ENCODE measurements around the gene ATAD2B.
A peak's percentile ranks its signal among the peaks of the same experiment; 100 is the strongest.
"Not testable (repeated sequence)": the region's sequence is repeated elsewhere in the genome, so short reads cannot be mapped to it uniquely, and the experiment has no call there.

The ATAD2B gene

DNA sequence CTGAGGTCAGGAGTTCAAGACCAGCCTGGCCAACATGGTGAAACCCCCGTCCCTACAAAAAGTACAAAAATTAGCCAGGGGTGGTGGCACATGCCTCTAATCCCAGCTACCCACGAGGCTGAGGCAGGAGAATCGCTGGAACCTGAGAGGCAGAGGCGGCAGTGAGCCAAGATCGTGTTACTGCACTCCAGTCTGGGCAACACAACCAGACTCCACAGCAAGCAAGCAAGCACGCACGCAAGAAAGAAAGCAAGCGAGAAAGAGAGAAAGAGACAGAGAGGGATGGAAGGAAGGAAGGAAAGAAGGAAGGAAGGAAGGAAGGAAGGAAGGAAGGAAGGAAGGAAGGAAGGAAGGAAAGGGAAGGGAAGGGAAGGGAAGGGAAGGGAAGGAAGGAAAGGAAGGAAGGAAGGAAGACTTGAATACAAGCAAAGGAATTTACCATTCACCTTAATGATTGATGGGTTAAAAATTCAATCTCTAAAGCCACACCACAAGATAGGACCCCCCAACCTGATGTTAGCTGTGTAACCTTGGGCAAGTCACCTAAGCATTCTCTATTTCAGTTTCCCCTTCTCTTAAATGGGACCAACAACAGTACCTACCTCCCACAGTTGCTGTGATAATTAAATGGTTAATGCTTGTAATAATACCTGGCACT, 181.7 kb downstream of the ATAD2B start:
- no peak for DNase-seq (ENCODE audit: low read depth)

DNA sequence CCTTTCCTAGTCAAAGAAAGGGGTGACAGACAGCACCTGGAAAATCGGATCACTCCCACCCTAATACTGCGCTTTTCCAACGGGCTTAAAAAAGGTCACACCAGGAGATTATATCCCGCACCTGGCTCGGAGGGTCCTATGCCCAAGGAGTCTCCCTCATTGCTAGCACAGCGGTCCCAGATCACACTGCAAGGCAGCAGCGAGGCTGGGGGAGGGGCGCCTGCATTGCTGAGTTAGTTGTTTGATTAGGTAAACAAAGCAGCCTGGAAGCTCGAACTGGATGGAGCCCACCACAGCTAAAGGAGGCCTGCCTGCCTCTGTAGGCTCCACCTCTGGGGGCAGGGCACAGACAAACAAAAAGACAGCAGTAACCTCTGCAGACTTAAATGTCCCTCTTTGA, 190.1 kb downstream of the ATAD2B start:
- not testable (repeated sequence) for DNase-seq (ENCODE audit: low read depth)

DNA sequence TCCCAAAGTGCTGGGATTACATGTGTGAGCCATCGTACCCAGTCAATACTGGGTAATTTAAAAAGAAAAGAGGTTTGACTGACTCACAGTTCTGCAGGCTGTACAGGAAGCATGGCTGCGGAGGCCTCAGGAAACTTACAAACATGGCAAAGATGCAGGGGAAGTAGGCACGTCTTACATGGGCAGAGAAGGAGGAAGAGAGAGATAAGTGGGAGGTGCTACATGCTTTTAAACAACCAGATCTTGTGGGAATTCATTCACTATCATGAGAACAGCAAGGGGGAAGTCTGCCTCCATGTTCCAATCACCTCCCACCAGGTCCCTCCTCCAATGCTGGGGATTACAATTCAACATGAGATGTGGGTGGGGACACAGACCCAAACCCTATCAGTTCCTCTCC, 192.5 kb downstream of the ATAD2B start:
- no peak for DNase-seq (ENCODE audit: low read depth)

DNA sequence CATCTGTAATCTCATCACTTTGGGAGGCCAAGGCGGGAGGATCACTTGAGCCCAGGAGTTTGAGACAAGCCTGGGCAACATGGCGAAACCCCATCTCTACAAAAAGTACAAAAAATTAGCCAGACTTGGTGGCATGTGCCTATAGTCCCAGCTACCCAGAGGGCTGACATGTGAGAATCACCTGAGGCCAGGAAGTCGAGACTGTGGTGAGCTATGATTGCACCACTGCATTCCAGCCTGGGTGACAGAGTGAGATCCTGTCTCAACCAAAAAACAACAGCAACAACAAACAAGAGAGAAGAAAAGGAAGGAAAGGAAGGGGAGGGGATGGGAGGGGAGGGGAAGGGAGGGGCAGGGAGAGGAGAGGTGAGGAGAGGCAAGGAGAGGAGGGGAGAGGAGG, 203.9 kb downstream of the ATAD2B start:
- not testable (repeated sequence) for DNase-seq (ENCODE audit: low read depth)

DNA sequence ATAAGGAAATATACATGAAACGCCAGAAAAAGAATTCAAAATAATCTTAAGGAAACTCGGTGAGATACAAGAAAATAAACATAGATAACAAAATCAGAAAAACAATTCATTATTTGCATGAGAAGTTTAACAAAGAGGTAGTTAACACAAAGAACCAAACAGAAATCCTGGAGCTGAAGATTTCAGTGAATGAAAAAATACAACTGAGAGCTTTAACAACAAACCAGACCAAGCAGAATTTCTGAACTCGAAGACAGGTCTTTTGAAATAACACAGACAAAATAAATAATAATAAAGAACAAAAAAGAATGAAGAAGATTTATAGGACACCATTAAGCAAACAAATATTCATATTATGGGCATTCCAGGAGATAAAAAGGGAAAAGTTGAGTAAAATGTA, 204.7 kb downstream of the ATAD2B start:
- DNase-seq (ENCODE audit: low read depth): no peak

DNA sequence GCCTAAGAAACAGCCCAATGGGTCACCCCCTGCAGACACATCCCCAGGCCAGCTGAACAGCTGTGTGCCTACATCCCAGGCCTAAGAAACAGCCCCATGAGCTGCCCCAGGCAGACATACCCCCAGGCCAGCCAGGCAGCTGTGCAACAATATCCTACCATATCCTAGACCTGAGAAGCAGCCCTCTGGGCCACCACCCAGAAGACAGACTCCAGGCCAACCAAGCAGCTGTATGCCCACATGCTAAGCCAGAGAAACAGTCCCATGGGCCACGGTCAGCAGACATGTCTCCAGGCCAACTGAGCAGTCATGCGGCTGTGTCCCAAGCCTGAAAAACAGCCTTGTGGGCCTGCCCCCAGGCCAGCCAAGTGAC, 205.5 kb downstream of the ATAD2B start:
- no peak for DNase-seq (ENCODE audit: low read depth)

DNA sequence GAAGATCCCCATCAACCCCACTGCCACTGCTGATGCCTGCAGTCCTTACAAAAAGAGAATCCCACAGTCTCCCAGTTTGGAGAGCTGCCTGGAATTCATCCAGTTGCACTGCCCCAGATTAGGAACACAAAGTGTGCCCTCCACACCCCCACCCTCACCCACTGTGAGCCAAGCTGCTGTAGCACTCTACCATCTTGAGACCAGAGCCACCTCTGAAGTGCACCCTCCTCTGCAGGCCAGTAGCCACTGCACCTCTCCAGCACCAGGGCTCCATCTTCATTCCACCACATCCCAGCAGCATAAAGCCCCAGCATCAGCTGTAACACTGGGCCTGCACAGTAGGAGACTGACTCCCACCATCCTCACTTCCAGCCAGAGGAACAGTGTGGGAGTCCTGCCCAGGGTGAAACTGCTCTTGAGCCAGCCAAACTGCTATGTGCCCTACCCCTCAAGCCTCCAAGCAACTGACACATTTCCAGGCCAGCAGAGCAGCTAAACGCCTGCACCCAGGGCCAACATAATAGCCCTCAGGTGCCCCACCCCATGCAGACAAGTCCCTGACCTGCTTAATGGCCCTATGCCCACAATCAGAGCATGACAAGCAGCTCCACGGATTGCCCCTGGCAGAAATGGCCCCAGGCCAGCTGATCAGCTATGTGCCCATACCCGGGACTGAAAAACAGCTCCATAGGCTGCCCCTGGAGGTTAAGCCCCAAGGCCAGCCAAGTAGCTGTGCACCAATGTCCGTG, 206.0 kb downstream of the ATAD2B start:
- no peak for DNase-seq (ENCODE audit: low read depth)

DNA sequence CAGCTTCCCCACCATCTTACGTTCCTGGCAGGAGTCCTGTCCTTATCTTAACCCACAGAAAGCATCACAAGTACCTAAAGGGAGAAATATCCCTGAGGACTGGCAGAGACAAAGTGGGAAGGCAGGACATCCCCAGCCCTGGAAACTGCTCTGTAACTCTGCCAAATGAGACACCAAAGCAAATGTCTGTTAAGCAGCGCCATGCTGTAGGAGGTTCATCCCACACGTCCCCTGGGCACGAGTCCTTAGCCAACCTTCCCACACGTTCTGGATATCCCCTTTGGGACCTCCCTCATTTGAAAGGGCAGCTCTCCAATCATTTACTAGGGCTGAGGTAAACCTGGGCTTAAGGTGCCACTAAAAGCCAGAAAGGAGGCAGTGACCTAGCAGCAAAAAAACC, 207.2 kb downstream of the ATAD2B start:
- DNase-seq (ENCODE audit: low read depth): no peak

DNA sequence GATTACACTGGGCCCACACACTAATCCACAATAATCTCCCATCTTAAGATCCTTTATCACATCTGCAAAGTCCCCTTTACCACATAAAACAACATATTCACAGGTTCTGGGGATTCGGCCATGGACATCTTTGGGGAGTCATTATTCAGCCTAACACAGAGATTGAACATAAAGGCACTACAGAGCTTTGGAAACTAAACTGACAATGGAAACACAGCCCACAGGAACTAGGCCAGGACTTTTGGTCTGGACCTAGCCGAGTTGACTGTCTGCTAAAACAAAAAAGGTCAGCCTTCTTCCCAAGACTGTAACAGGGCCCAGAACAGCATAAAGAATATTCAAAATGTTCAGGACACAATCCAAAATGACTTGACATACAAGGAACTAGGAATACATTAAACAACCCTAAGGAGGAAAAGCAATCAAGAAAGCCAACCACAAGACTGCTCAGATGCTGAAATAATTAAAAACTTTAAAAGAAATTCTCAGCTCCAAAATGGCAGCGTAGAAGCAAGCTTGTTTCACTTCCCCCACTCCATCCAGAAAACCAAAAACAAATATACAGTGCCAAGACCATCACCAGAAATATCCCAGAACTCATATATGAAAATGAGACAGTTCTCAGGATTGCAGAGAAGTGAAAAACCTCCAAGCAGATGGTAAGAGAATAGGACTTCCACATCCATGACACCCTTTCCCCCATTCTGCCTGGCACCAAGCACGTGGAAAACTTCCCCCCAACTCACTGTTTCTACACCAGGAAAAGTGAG, 207.8 kb downstream of the ATAD2B start:
- DNase-seq (ENCODE audit: low read depth): no peak

DNA sequence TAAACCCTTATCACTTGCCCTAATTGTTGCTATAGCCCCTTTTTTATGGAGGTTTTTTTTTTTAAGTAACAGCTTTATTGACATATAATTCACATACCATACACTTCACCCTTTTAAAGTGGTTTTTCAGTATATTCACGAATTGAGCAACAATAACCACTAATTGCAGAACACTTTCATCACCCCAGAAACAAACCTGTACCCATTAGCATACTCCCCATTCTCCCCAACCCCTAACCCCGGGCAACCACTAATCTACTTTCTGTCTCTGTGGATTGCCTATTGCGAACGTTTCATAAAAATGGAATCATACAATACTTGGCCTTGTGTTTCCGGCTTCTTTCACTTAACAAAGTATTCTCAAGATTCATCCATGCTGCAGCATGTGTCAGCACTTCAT, 213.6 kb downstream of the ATAD2B start:
- DNase-seq (ENCODE audit: low read depth): no peak

DNA sequence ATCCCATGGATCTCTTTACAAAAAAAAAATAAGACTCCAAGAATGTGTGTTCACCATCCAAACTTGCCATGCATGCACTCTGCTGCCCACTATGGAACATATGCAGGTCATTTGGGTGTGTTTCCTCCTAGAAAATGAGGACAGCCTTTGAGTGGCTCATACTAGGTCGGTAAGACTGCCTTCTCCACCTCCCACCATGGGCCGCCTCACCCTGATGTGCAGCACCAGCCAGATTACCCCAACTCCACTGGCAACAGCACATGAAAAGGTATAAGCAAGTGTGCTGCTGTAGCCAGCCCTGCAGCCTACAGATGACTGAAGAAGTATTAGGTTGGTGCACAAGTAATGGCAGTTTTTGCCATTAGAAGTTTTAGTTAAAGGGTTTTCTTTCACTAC, 214.2 kb downstream of the ATAD2B start:
- no peak for DNase-seq (ENCODE audit: low read depth)

DNA sequence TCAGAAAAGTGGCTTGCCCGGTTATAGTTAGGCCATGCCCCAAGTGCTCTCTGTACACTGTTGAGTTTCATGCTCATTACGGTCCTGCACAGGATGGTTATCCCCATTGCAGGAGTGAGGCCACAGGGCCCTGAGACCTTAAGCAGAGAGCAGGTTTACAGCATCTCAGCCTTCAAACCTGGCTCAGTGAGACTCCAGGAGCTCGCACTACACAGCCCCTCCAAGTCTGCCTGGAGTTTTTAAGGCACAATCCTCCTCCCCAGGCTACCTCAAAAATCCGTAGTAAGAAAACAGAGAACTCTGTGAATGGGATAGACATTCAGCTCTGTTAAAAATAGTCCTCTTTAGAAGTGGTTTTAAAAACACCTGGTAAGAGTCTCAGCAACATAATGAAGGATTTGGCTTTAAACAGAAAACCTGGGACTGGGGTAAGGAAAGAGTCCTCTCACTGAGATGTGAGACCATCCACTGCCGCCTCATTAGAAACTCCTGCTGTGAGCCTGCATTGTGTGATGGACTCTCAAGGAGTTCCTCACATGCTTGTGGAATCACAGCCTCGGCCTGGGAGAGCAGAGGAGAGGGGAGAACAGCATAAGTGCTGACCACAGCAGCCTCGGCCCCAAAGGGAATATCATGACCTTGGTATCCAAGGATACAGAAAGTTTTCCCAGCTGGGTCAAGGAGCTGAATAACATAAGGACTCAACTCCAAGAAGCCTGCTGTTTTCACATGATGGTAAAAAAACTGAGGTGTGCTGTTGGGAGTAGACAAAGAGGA, 214.8 kb downstream of the ATAD2B start:
- DNase-seq (ENCODE audit: low read depth): peak; percentile 2

DNA sequence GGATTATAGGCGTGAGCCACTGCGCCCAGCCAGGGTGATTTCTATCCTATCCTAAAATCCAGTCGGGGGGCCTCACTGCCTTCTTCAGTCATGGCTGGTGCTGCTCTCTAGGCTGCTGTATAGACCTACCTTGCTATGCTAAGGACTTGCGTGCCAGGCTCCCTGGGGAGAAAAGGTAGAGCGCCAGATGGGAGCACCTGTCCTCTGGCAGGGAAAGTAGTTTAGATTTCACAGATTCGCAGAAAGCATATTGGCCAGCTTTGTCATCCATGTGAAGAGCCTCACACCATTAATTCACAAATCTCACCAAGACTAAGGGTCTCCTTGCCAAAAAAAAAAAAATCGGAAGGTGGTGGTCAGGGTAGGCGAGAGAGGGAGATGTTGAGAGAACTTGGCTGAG, 217.6 kb downstream of the ATAD2B start:
- DNase-seq (ENCODE audit: low read depth): no peak

DNA sequence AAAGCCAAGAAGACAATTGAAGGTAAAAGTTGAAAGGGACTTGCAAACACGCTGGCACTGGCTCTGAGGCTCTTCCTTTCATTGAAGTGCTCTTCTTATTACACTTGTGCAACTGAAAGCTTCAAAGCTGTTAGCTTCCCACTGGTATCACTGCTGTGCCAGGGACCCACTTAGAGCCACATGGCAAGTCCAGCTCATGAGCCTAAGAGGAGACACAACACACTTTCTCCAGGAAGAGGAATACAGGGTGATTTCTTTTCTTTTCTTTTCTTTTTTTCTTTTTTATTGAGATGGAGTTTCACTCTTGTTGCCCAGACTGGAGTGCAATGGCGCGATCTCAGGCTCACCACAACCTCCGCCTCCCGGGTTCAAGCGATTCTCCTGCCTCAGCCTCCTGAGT, 218.2 kb downstream of the ATAD2B start:
- DNase-seq (ENCODE audit: low read depth): no peak

DNA sequence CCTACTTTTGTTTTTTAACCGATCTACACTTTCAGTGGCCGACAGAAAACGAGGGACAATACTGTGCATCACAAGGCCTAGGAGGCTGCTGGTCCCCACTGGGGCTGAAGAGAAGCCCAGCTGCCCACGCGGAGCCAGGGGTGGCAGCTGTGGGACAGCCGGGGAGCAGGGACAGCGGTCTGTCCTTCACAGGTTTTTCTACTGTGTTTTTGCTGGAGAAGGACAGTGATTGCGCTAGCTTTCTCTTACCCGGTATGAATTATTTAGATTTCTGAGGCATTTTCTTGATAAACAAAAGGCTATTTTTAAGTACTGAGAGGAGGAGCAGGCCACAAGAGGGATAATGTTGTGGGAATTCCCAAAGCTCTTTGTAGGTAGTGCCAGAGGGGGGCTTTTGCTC, 219.8 kb downstream of the ATAD2B start:
- DNase-seq (ENCODE audit: low read depth): no peak

DNA sequence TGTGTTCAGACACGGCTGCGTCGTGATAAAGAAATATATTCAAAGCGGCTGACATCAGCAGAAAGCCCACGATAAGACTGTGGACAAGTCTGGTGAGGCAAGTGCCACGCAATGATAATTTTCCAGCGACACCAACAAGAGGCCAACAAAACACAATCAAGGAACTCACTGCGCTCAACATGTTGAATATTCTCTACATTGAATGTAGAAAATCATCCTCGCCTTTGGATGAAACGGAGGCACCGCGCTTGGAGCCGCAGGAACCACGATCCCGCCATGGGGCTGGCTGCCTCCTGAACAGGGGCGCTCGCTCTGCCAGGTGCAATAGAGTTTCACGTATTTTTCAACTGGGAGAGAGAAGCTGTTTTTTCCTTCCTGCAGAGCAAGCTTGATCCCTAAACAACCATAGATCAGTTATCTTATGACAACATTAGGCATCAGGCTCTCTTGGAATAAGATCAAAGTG, 220.3 kb downstream of the ATAD2B start:
- DNase-seq (ENCODE audit: low read depth): no peak

DNA sequence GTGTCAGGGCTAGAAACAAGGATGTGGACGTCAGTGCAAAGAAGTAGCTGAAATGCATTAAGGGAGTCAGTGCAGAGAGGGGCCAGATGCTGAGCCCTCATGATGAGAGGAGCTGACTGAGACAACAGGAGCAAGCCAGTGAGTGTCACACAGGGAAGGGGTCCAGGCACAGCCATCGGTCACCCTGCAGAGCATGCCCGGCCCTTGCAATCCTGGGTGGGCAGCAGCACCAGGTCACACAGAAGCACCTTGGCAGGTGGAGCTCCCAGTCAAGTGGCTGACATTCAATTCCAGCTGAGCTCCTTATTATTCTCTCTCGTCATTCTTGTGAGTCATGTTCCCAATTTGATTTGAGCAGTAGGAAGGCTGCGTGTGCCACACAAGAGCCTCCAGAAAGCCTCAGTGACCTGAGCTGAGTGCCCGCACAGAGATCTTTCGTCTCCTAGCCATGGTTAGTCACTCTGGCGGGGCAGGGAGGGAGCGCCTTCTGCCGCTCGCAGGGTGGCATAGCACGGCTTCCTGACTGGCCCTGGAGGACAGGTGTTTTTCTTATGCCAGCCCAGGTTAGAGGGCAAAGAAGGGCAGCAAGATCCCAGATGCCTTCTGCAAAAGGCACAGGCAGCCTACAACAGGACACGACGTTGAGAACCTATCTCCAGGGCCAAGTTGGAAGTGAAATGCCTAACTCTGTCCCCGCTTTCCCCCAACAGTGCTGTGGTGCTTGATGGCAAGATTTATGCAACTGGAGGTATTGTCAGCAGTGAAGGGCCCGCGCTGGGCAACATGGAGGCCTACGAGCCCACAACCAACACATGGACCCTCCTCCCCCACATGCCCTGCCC, 220.9 kb downstream of the ATAD2B start:
- DNase-seq (ENCODE audit: low read depth): no peak

DNA sequence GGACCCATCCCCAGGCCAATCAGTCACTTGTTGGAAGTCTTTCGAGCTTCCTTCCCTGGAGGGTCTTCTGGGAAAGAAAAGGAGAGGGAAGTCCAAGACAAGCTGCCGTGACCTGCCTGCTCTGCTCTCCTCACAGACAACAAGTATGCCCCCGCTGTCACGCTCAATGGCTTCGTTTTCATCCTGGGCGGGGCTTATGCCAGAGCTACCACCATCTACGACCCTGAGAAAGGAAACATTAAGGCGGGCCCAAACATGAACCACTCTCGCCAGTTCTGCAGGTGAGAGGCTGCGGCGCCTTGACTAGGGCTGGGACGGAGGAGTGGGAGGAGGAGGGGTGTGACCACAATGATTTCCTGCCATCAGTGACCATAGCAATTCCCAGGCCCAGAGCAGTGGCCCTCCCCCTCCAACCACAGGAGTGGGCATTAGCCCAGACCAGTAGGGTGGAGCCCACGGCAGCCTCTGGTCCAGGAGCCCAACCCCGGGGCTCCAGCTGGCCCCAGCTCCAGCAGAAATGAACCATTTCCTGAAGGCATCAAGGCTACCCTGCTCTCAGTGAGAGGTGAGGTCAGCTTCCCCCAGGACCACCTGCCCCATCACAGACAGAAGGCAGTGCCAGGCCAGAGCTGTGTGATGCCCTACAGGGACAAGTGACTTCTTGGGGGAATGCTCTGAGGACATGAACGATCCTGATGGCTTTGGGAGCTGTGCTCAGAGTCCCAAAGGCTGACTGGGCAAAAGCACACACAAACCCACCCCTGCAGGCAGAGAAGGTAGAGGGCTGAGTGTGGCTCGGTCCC, 223.1 kb downstream of the ATAD2B start:
- no peak for DNase-seq (ENCODE audit: low read depth)

DNA sequence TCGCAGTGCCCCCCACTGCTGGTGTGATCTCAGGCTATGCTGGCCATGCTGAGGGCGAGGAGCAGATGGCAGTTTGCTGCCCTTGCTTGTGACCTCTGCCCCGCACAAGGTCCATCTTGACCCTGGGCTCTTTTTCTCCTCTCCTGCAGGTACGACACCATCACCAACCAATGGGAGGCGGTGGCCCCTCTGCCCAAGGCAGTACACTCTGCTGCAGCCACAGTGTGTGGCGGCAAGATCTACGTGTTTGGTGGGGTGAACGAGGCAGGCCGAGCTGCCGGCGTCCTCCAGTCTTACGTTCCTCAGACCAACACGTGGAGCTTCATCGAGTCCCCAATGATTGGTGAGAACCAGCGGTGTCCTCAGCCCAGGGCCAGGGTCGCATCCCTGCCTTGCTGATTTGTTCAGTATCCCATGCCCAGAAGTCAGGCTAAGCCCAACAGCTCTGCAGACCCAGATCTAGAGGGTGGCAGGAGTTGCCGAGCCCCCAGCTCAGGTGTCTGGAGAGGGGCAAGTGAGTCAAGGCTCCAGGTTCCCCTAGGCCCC, 223.8 kb downstream of the ATAD2B start:
- DNase-seq (ENCODE audit: low read depth): no peak

DNA sequence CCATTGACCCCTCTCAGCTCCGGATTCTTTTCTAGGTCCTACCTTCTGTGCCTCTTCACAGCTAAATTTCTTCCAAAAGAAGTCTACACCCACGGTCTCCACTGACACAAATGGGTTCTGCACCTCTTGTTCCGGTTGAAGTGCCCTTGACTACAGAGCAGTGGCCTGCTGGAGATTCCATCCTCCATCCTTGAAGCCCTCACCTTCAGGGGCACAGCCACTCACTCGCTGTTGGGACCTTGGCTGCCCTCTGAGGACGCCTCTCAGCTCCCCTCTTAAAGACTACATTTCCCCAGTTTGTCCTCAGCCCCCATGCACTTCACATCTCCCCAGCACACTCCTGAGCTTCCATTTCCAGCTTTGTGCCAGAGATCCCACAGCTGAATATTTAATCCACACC, 226.3 kb downstream of the ATAD2B start:
- no peak for DNase-seq (ENCODE audit: low read depth)
